Endothelial cell (in vitro differentiated cells): Measurements from ENCODE around the gene PPM1M. TPM values are rescaled to one million over a fixed set of nuclear protein-coding genes. Genes with fewer than 3 reads are reported as not detected.

ENCODE experiments used
- DNase-seq: peaks from one replicate; pipeline ENCODE4 v3.0.0; 2021; ENCODE audit warnings: low spot score
- H3K27ac Mint-ChIP-seq: one replicate; pipeline ENCODE4 v1.8.0; 2021; ENCODE audit warnings: mixed read lengths, inconsistent platforms; ENCODE audit not compliant: unreplicated experiment
- H3K27me3 Mint-ChIP-seq: one replicate; pipeline ENCODE4 v1.8.0; 2021; ENCODE audit warnings: mild to moderate bottlenecking, moderate library complexity, mixed read lengths, inconsistent platforms; ENCODE audit not compliant: unreplicated experiment
- H3K36me3 Mint-ChIP-seq: one replicate; pipeline ENCODE4 v1.8.0; 2021; ENCODE audit warnings: mild to moderate bottlenecking, low read depth, mixed read lengths, inconsistent platforms; ENCODE audit not compliant: unreplicated experiment
- H3K4me1 Mint-ChIP-seq: one replicate; pipeline ENCODE4 v1.8.0; 2021; ENCODE audit warnings: mild to moderate bottlenecking, mixed read lengths, inconsistent platforms; ENCODE audit not compliant: unreplicated experiment
- H3K4me3 Mint-ChIP-seq: one replicate; pipeline ENCODE4 v1.8.0; 2021; ENCODE audit warnings: mild to moderate bottlenecking, mixed read lengths, inconsistent platforms; ENCODE audit not compliant: unreplicated experiment
- H3K9me3 Mint-ChIP-seq: one replicate; pipeline ENCODE4 v1.8.0; 2021; ENCODE audit warnings: mixed read lengths, inconsistent platforms; ENCODE audit not compliant: unreplicated experiment
- CTCF ChIP-seq: fragments of 200-600 bp; sonication (generic); IDR thresholded peaks from one replicate; pipeline ENCODE4 v1.5.0; 2021; ENCODE audit warnings: antibody characterized with exemption; ENCODE audit not compliant: unreplicated experiment
- total RNA-seq: library from RNA; stranded (reverse); fragmentation: NEBNext Ultra II Directional; extraction: Animal tissue kit (Norgen Biotek cat#: 25700); gene quantifications from one replicate; pipeline ENCODE4 v1.2.1, GENCODE V29; 2021; ENCODE audit not compliant: unreplicated experiment

Gene PPM1M
- total RNA-seq, 1 donor from 2014 or later: 15.0 TPM

DNA sequence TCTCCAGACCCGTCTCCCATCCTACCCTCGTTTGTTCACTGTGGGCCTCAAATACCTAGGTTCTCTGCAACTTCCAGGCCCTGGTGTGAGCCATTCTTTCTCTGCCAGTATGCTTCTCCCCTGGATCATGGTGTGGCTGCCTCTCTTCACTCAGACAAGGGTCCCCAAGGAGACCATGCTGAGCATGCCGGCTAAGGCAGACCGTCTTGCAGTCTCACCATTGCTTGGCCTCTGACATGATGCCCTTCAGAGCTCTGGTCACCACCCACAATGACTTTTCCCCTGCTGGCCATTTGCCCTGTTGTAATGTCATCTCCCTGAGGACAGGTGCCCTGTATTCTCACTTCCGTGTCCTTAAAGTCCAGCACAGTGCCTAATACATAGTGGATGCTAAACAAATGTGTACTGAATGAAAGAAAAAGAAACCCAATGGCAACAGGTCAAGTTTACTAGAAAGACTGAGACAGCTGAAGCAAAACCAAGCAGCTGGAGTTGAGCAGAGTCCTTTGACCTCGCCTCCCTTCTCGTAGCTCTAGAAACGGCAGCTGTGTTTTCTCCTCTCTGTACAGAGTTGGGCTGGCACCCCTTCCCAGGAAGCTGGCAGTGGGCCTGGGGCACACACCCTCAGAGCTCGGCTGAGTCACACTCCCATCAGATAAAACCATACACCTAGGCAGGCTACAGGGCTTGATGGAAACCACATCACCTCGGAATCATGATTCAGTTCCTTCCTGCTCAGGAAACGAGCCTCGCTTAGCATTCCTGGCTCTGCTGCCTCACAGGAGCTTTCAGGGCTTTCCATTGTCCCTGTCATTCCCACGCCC, 28.8 kb upstream of the PPM1M start:
- Mint-ChIP-seq H3K4me1 (peaks cover 27% of the 10 kb centered on the region), H3K36me3 (peaks cover 25% of the 10 kb centered on the region), H3K4me3 (no peak overlapping the region), H3K27ac (peak overlapping the region; percentile 94), H3K9me3 (no peaks in the 10 kb centered on the region), H3K27me3 (peaks cover 3% of the 10 kb centered on the region)
- TF ChIP-seq CTCF: no peak
- DNase-seq: no peak

- no peaks in the 10 kb centered on the region for H3K9me3 Mint-ChIP-seq
- H3K36me3 Mint-ChIP-seq: peaks cover 20% of the 10 kb centered on the region
- H3K27ac Mint-ChIP-seq: peak overlapping the region; percentile 94
- peaks cover 27% of the 10 kb centered on the region for H3K4me1 Mint-ChIP-seq
- no peak overlapping the region for H3K4me3 Mint-ChIP-seq
- DNase-seq: no peak
- TF ChIP-seq CTCF: no peak
- H3K27me3 Mint-ChIP-seq: peaks cover 3% of the 10 kb centered on the region
Observed at GRCh38 chr3:52217409-52217805, 28.2 kb upstream of the PPM1M start.

DNA sequence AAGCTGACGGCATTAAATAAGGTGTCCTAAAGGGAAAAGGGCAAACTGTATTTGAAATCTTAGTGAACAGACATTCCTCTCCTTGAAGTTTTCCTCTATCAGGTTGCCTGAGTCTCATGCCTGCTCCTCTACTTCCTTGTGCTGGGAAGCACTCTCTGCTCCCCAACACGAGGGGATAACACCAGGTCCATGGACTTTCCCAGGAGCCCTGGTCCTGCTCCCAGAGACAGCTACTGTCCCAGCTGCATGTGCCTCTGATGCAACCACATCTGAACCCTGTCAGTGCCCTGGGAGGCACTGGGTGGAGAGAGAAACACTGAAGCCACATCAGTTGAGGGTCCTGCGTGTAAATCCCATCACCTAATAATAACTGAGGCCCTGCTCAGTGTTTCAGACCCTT, 27.5 kb upstream of the PPM1M start:
- Mint-ChIP-seq H3K27me3 (peaks cover 6% of the 10 kb centered on the region), H3K4me1 (peaks cover 27% of the 10 kb centered on the region), H3K4me3 (no peak overlapping the region), H3K36me3 (peaks cover 20% of the 10 kb centered on the region), H3K27ac (peak overlapping the region; percentile 70), H3K9me3 (no peaks in the 10 kb centered on the region)
- no peak for TF ChIP-seq CTCF
- DNase-seq: no peak

DNA sequence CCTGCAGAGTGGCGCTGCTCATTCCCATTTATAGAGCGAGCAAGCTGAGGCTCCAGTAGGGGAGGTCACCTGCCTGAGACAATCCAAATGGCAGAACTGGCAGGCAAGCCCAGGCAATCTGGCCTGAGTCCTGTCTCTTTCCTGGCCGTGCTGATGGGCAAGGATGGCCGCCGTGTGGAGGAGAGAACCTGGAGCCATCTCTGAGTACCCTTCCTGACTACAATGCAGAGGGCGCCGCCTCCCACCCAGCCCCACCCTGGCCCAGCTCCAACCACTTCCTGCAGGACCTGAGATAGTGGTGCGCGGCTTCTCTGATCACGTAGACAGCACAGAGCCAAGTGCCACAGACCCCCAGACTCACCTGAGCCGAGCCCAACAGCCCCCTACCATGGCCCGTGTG, 27.1 kb upstream of the PPM1M start:
- Mint-ChIP-seq H3K27me3 (peaks cover 10% of the 10 kb centered on the region), H3K36me3 (peaks cover 19% of the 10 kb centered on the region), H3K27ac (peak overlapping the region; percentile 78), H3K4me1 (peaks cover 27% of the 10 kb centered on the region), H3K4me3 (no peak overlapping the region), H3K9me3 (no peaks in the 10 kb centered on the region)
- TF ChIP-seq CTCF: no peak
- DNase-seq: no peak

- no peak for TF ChIP-seq CTCF
- Mint-ChIP-seq H3K9me3 (no peaks in the 10 kb centered on the region), H3K4me3 (no peak overlapping the region), H3K27me3 (peaks cover 17% of the 10 kb centered on the region), H3K36me3 (peaks cover 20% of the 10 kb centered on the region), H3K4me1 (peaks cover 27% of the 10 kb centered on the region), H3K27ac (peak overlapping the region; percentile 78)
- no peak for DNase-seq
Observed at GRCh38 chr3:52218937-52219650, 26.5 kb upstream of the PPM1M start.
